H9 (cell line): ENCODE results near the gene CDH13. TPM values are rescaled to one million over a fixed set of nuclear protein-coding genes. Genes with fewer than 3 reads are reported as not detected.

Source experiments
- DNase-seq: peaks from one replicate; pipeline ENCODE4 v3.0.0-alpha.2; 2017
- H2AFZ ChIP-seq: one replicate; pipeline ENCODE4 v1.6.1; 2013; ENCODE audit warnings: mild to moderate bottlenecking, low read length, control low read depth, moderate library complexity
- H2AK5ac ChIP-seq: 2 replicates; pipeline ENCODE4 v1.6.1; 2013; ENCODE audit warnings: low read length, control low read depth, mixed read lengths; ENCODE audit not compliant: insufficient read length
- H2BK120ac ChIP-seq: one replicate; pipeline ENCODE4 v1.6.1; 2013; ENCODE audit warnings: low read depth, mild to moderate bottlenecking, low read length, control low read depth, inconsistent platforms; ENCODE audit not compliant: poor library complexity, severe bottlenecking
- H2BK12ac ChIP-seq: 2 replicates; pipeline ENCODE4 v1.6.1; 2013; ENCODE audit warnings: low read length, control low read depth, mixed read lengths, low read depth; ENCODE audit not compliant: insufficient read length
- H2BK15ac ChIP-seq: 2 replicates; pipeline ENCODE4 v1.6.1; 2013; ENCODE audit warnings: low read depth, low read length, control low read depth
- H2BK20ac ChIP-seq: one replicate; pipeline ENCODE4 v1.6.1; 2013; ENCODE audit warnings: low read depth, mild to moderate bottlenecking, low read length, control low read depth, inconsistent platforms; ENCODE audit not compliant: poor library complexity, severe bottlenecking
- H2BK5ac ChIP-seq: 2 replicates; pipeline ENCODE4 v1.6.1; 2013; ENCODE audit warnings: low read length, control low read depth, mixed read lengths; ENCODE audit not compliant: insufficient read length
- H3K14ac ChIP-seq: 2 replicates; pipeline ENCODE4 v1.6.1; 2013; ENCODE audit warnings: low read length, control low read depth; ENCODE audit not compliant: insufficient read depth
- H3K18ac ChIP-seq: 2 replicates; pipeline ENCODE4 v1.6.1; 2013; ENCODE audit warnings: low read depth, mild to moderate bottlenecking, mixed read lengths, low read length, control low read depth; ENCODE audit not compliant: insufficient read length
- H3K23ac ChIP-seq: 2 replicates; pipeline ENCODE4 v1.6.1; 2013; ENCODE audit warnings: low read length, control low read depth, mixed read lengths, low read depth; ENCODE audit not compliant: insufficient read length
- H3K23me2 ChIP-seq: 2 replicates; pipeline ENCODE4 v1.6.1; 2013; ENCODE audit warnings: low read depth, mild to moderate bottlenecking, mixed read lengths, low read length, control low read depth; ENCODE audit not compliant: insufficient read length, poor library complexity, severe bottlenecking
- H3K27ac ChIP-seq: 2 replicates; pipeline ENCODE4 v1.5.1; 2013; ENCODE audit warnings: low read length, control low read depth, mixed read lengths, low read depth; ENCODE audit not compliant: insufficient read length
- H3K27me3 ChIP-seq: 2 replicates; pipeline ENCODE4 v1.6.1; 2013; ENCODE audit warnings: low read length, control low read depth, inconsistent platforms; ENCODE audit not compliant: insufficient read depth
- H3K4ac ChIP-seq: 2 replicates; pipeline ENCODE4 v1.6.1; 2013; ENCODE audit warnings: low read depth, mild to moderate bottlenecking, control low read depth, inconsistent platforms, low read length, moderate library complexity
- H3K4me1 ChIP-seq: 2 replicates; pipeline ENCODE4 v1.6.1; 2013; ENCODE audit warnings: low read length, control low read depth, inconsistent platforms; ENCODE audit not compliant: insufficient read depth
- H3K4me2 ChIP-seq: 2 replicates; pipeline ENCODE4 v1.6.1; 2013; ENCODE audit warnings: low read length, control low read depth, mixed read lengths; ENCODE audit not compliant: insufficient read length, insufficient read depth
- H3K56ac ChIP-seq: 2 replicates; pipeline ENCODE4 v1.6.1; 2013; ENCODE audit warnings: low read depth, mild to moderate bottlenecking, mixed read lengths, low read length, control low read depth; ENCODE audit not compliant: insufficient read length
- H3K79me1 ChIP-seq: 2 replicates; pipeline ENCODE4 v1.6.1; 2013; ENCODE audit warnings: low read depth, mild to moderate bottlenecking, moderate library complexity, low read length, control low read depth, inconsistent platforms; ENCODE audit not compliant: insufficient read depth, poor library complexity, severe bottlenecking
- H3K79me2 ChIP-seq: 2 replicates; pipeline ENCODE4 v1.6.1; 2013; ENCODE audit warnings: low read length, control low read depth, inconsistent platforms; ENCODE audit not compliant: insufficient read depth
- H3K9ac ChIP-seq: 2 replicates; pipeline ENCODE4 v1.6.1; 2013; ENCODE audit warnings: low read length, control low read depth, mixed read lengths; ENCODE audit not compliant: insufficient read length; ENCODE audit errors: extremely low read depth
- H3K9me3 ChIP-seq: one replicate; pipeline ENCODE4 v1.6.1; 2013; ENCODE audit warnings: low read depth, low read length, inconsistent platforms; ENCODE audit not compliant: control insufficient read depth
- H3T11ph ChIP-seq: one replicate; pipeline ENCODE4 v1.6.1; 2013; ENCODE audit warnings: mild to moderate bottlenecking, low read length, control low read depth, inconsistent platforms
- H4K20me1 ChIP-seq: one replicate; pipeline ENCODE4 v1.6.1; 2013; ENCODE audit not compliant: control insufficient read depth, insufficient read length, insufficient read depth
- H4K5ac ChIP-seq: 2 replicates; pipeline ENCODE4 v1.6.1; 2013; ENCODE audit warnings: low read depth, mild to moderate bottlenecking, mixed read lengths, low read length, control low read depth; ENCODE audit not compliant: insufficient read length
- H4K8ac ChIP-seq: replicated peaks from 2 replicates; pipeline ENCODE4 v1.6.1; 2013; ENCODE audit warnings: low read length, control low read depth, mixed read lengths, low read depth; ENCODE audit not compliant: insufficient read length
- H4K91ac ChIP-seq: 2 replicates; pipeline ENCODE4 v1.6.1; 2013; ENCODE audit warnings: low read depth, mild to moderate bottlenecking, moderate library complexity, mixed read lengths, low read length, control low read depth; ENCODE audit not compliant: insufficient read length
- H3K27ac Mint-ChIP-seq, 3 experiments: 2 replicates in 2 of 3; 3 replicates in 1 of 3; pipeline ENCODE4 v1.8.0; 2020 to 2021; ENCODE audit warnings: mixed read lengths in 3 of 3, mild to moderate bottlenecking in 1 of 3, moderate library complexity in 1 of 3
- H3K27me3 Mint-ChIP-seq: 2 replicates; pipeline ENCODE4 v1.8.0; 2021; ENCODE audit warnings: low read depth, mild to moderate bottlenecking, moderate library complexity, mixed read lengths
- H3K36me3 Mint-ChIP-seq, 3 experiments: 2 replicates in 2 of 3; 3 replicates in 1 of 3; pipeline ENCODE4 v1.8.0; 2020 to 2021; ENCODE audit warnings: low read depth in 3 of 3, mixed read lengths in 3 of 3; ENCODE audit not compliant: insufficient read depth in 1 of 3
- H3K4me1 Mint-ChIP-seq, 2 experiments: 2 replicates each; pipeline ENCODE4 v1.8.0; 2020; ENCODE audit warnings: mixed read lengths in 2 of 2
- H3K4me3 Mint-ChIP-seq, 2 experiments: 2 replicates in 1 of 2; 3 replicates in 1 of 2; pipeline ENCODE4 v1.8.0; 2020 to 2021; ENCODE audit warnings: mild to moderate bottlenecking in 2 of 2, mixed read lengths in 2 of 2, moderate library complexity in 1 of 2
- H3K9me3 Mint-ChIP-seq, 2 experiments: 2 replicates in 1 of 2; 3 replicates in 1 of 2; pipeline ENCODE4 v1.8.0; 2020; ENCODE audit warnings: mild to moderate bottlenecking in 2 of 2, mixed read lengths in 2 of 2, moderate library complexity in 1 of 2
- WGBS: extraction: QIAGEN DNeasy Blood & Tissue Kit; methylation state at CpG from one replicate; pipeline ENCODE4 v1.1.7; 2013; ENCODE audit warnings: missing lambda C conversion rate, low lambda C conversion rate, mixed read lengths; ENCODE audit not compliant: insufficient read length; ENCODE audit errors: extremely low coverage; 5-methylcytosine and 5-hydroxymethylcytosine counted together
- total RNA-seq: library from RNA; stranded (reverse); gene quantifications from 2 replicates; pipeline ENCODE4 v1.2.1, GENCODE V29; 2021
- TF ChIP-seq, protein P1 (sequence below): fragments of 200-600 bp; sonication (generic); conservative IDR thresholded peaks from 3 replicates; pipeline ENCODE4 v1.8.0; 2021; ENCODE audit warnings: antibody characterized with exemption, mild to moderate bottlenecking

Gene CDH13
- total RNA-seq, 1 experiment from 2014 or later = 1.5 TPM

DNA sequence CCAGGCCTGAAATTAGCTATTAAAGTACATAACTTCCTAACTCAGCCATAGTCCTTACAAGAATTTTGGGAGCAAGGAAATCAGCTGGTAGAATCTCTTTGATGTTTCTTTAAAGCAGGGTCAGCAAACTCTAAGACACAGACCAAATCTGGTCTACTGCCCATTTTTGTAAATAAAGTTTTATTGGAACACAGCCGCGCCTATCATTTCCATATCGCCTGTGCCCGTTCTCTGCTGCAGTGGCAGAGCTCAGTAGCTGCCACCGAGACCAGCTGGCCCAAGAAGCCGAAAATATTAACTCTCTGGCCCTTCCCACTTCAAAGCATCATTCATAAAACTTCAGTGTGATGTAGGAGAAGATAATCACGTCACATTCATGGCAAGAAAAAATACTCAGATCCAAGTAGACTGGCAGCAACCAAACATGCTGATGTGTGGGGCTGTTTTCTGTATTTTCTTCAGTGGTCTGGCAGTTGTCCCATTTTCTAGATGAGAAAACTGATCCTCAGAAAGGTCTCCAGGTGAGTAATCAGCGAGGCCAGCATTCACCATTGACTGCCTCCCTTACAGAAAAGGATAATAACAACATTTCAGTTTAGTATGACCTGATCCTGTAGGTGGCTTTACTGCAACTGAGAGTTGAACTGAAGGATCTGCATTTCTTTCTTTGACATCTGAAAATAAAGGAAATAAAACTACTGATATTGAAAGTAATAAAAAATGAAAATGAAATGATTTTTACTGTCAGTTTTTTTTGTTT lies 1163.1 kb downstream of the CDH13 start:
- Histone ChIP-seq H3K4ac (no peak overlapping the region), H3K9me3 (no peaks in the 10 kb centered on the region), H3K18ac (no peak overlapping the region), H3K23me2 (no peaks in the 10 kb centered on the region), H2AFZ (no peak overlapping the region), H3K4me2 (no peak overlapping the region), H4K91ac (no peak overlapping the region), H3K56ac (no peak overlapping the region), H4K5ac (no peak overlapping the region), H4K20me1 (no peaks in the 10 kb centered on the region), H4K8ac (no peak overlapping the region), H2BK12ac (no peak overlapping the region), H3T11ph (no peak overlapping the region), H2AK5ac (no peak overlapping the region), H2BK5ac (no peak overlapping the region), H3K14ac (no peak overlapping the region), H3K4me1 (no peaks in the 10 kb centered on the region), H3K9ac (no peak overlapping the region), H2BK20ac (no peak overlapping the region), H3K23ac (no peak overlapping the region), H3K27me3 (no peaks in the 10 kb centered on the region), H3K27ac (no peak overlapping the region), H3K79me1 (no peaks in the 10 kb centered on the region), H2BK15ac (no peak overlapping the region), H3K79me2 (no peaks in the 10 kb centered on the region), H2BK120ac (no peak overlapping the region)
- no peak for DNase-seq
- WGBS = no CpG with 5 or more reads among the region's 8 CpGs
- Mint-ChIP-seq H3K36me3 (peaks cover 0 to 6% (median 1%) of the 10 kb centered on the region in 3 experiments; a peak in 3 of 7 replicates), H3K4me1 (peaks cover 0 to 9% of the 10 kb centered on the region in 2 experiments; a peak in 2 of 4 replicates), H3K4me3 (no peak overlapping the region), H3K9me3 (peaks cover 3 to 7% of the 10 kb centered on the region in 2 experiments), H3K27me3 (peaks cover 3% of the 10 kb centered on the region; the same call in 1 of the 2 replicates), H3K27ac (no peak overlapping the region)
- TF ChIP-seq, protein P1, sequence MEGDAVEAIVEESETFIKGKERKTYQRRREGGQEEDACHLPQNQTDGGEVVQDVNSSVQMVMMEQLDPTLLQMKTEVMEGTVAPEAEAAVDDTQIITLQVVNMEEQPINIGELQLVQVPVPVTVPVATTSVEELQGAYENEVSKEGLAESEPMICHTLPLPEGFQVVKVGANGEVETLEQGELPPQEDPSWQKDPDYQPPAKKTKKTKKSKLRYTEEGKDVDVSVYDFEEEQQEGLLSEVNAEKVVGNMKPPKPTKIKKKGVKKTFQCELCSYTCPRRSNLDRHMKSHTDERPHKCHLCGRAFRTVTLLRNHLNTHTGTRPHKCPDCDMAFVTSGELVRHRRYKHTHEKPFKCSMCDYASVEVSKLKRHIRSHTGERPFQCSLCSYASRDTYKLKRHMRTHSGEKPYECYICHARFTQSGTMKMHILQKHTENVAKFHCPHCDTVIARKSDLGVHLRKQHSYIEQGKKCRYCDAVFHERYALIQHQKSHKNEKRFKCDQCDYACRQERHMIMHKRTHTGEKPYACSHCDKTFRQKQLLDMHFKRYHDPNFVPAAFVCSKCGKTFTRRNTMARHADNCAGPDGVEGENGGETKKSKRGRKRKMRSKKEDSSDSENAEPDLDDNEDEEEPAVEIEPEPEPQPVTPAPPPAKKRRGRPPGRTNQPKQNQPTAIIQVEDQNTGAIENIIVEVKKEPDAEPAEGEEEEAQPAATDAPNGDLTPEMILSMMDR = no peak
